CD4-positive, alpha-beta memory T cell (primary cell): ENCODE measurements around the gene BTN3A1. TPM values are rescaled to one million over a fixed set of nuclear protein-coding genes. Genes with fewer than 3 reads are reported as not detected.

ENCODE experiments used
- CTCF ChIA-PET: fragments of 350-600 bp; sonication (Branson Sonifier 250); formaldehyde crosslinking; loops from one replicate; lab custom pipeline; 2021; ENCODE audit warnings: inconsistent platforms; ENCODE audit not compliant: partially characterized antibody; lab: Charles Lee
- POLR2A ChIA-PET: fragments of 350-600 bp; sonication (Branson Sonifier 250); formaldehyde crosslinking; loops from one replicate; lab custom pipeline; 2021; ENCODE audit not compliant: partially characterized antibody; lab: Charles Lee
- DNase-seq, 5 donors: peaks; one replicate each; pipeline versions ENCODE4 v3.0.0 to v3.0.0-alpha.2; 2020 to 2022; ENCODE audit warnings: mixed read lengths in 1 of 5
- H3K27ac ChIP-seq: one replicate; pipeline ENCODE4 v1.7.0; 2013; ENCODE audit warnings: low read depth, low read length
- H3K27me3 ChIP-seq: 2 replicates; pipeline ENCODE4 v1.7.0; 2013; ENCODE audit warnings: mild to moderate bottlenecking, low read length, moderate library complexity; ENCODE audit not compliant: insufficient read depth
- H3K36me3 ChIP-seq: 2 replicates; pipeline ENCODE4 v1.7.0; 2013; ENCODE audit warnings: mild to moderate bottlenecking, low read length, moderate library complexity; ENCODE audit not compliant: insufficient read depth
- H3K4me1 ChIP-seq: 2 replicates; pipeline ENCODE4 v1.7.0; 2013; ENCODE audit warnings: mild to moderate bottlenecking, low read length, moderate library complexity; ENCODE audit not compliant: insufficient read depth
- H3K4me3 ChIP-seq, 2 donors: one replicate each; pipeline ENCODE4 v1.7.0; 2013; ENCODE audit warnings: low read length in 2 of 2, mild to moderate bottlenecking in 1 of 2
- H3K9me3 ChIP-seq, 2 donors: one replicate each; pipeline ENCODE4 v1.7.0; 2013; ENCODE audit warnings: low read length in 2 of 2, control low read depth in 1 of 2; ENCODE audit not compliant: control insufficient read depth in 1 of 2
- H3K27ac Mint-ChIP-seq, 7 donors: one replicate each; pipeline ENCODE4 v1.8.0; 2020 to 2021; ENCODE audit warnings: mixed read lengths in 7 of 7, mild to moderate bottlenecking in 6 of 7, inconsistent platforms in 3 of 7, moderate library complexity in 3 of 7
- H3K27me3 Mint-ChIP-seq, 2 donors: one replicate each; pipeline ENCODE4 v1.8.0; 2020 to 2021; ENCODE audit warnings: mixed read lengths in 2 of 2
- H3K36me3 Mint-ChIP-seq, 2 donors: one replicate each; pipeline ENCODE4 v1.8.0; 2020 to 2021; ENCODE audit warnings: mixed read lengths in 2 of 2, inconsistent platforms in 1 of 2, mild to moderate bottlenecking in 1 of 2
- H3K4me1 Mint-ChIP-seq, 4 donors: one replicate each; pipeline ENCODE4 v1.8.0; 2020 to 2021; ENCODE audit warnings: mixed read lengths in 4 of 4, mild to moderate bottlenecking in 1 of 4
- H3K4me3 Mint-ChIP-seq, 8 donors: one replicate each; pipeline ENCODE4 v1.8.0; 2020 to 2021; ENCODE audit warnings: mixed read lengths in 8 of 8, mild to moderate bottlenecking in 7 of 8, moderate library complexity in 6 of 8, inconsistent platforms in 3 of 8
- H3K9me3 Mint-ChIP-seq, 8 donors: one replicate each; pipeline ENCODE4 v1.8.0; 2020 to 2021; ENCODE audit warnings: mixed read lengths in 8 of 8, mild to moderate bottlenecking in 5 of 8, inconsistent platforms in 3 of 8, moderate library complexity in 1 of 8
- intact Hi-C: fragments of 100-400 bp; cut with micrococcal nuclease; formaldehyde crosslinking; loops from one replicate; pipeline ENCODE4 v1.15.1; 2023
- polyA plus RNA-seq, 2 donors: library from polyadenylated mRNA; unstranded; fragments of 300-500 nt; fragmentation: Illumina TruSeq; gene quantifications; one replicate each; pipeline ENCODE4 v1.2.3, GENCODE V29; 2021
- total RNA-seq, 2 experiments: library from RNA; stranded (reverse); gene quantifications; one replicate each; pipeline ENCODE4 v1.2.3, GENCODE V29; 2021

Gene BTN3A1
- total and polyA plus RNA-seq, 4 experiments from 2014 or later, result 50.4 to 262 (median 161) TPM

- Histone ChIP-seq H3K9me3 (no peaks in the 10 kb centered on the region), H3K4me3 (no peak overlapping the region), H3K4me1 (peaks cover 10% of the 10 kb centered on the region), H3K27ac (no peak overlapping the region), H3K36me3 (no peaks in the 10 kb centered on the region), H3K27me3 (no peaks in the 10 kb centered on the region)
- peak overlapping the region in 1 of 8 donors; percentile 2 for H3K4me3 Mint-ChIP-seq
- peaks cover 17 to 36% (median 28%) of the 10 kb centered on the region in 4 donors for H3K4me1 Mint-ChIP-seq
- peaks cover 5 to 25% of the 10 kb centered on the region in 2 donors for H3K36me3 Mint-ChIP-seq
- intact Hi-C loops, result no loop called here
- POLR2A ChIA-PET, result no interaction called here
- CTCF ChIA-PET, result no interaction called here
- H3K27me3 Mint-ChIP-seq, result no peaks in the 10 kb centered on the region
- no peaks in the 10 kb centered on the region for H3K9me3 Mint-ChIP-seq
- H3K27ac Mint-ChIP-seq, result no peak overlapping the region
- no peak for DNase-seq
Observed at GRCh38 chr6:26385734-26386125, 16.3 kb upstream of the BTN3A1 start.

GRCh38 chr6:26387565-26387964 is 14.5 kb upstream of the BTN3A1 start:
- Mint-ChIP-seq H3K36me3 (peaks cover 20 to 38% of the 10 kb centered on the region in 2 donors), H3K4me1 (peaks cover 10 to 23% (median 17%) of the 10 kb centered on the region in 4 donors), H3K9me3 (no peaks in the 10 kb centered on the region), H3K27me3 (no peaks in the 10 kb centered on the region), H3K27ac (no peak overlapping the region), H3K4me3 (no peak overlapping the region)
- H3K9me3 ChIP-seq, result no peaks in the 10 kb centered on the region
- H3K27ac ChIP-seq, result no peak overlapping the region
- CTCF ChIA-PET, result no interaction called here
- POLR2A ChIA-PET, result no interaction called here
- intact Hi-C loops, result no loop called here
- H3K27me3 ChIP-seq, result no peaks in the 10 kb centered on the region
- no peaks in the 10 kb centered on the region for H3K36me3 ChIP-seq
- no peak for DNase-seq
- H3K4me1 ChIP-seq, result peaks cover 9% of the 10 kb centered on the region
- H3K4me3 ChIP-seq, result no peak overlapping the region

- no peak overlapping the region for H3K27ac Mint-ChIP-seq
Observed at GRCh38 chr6:26388014-26388413, 14.1 kb upstream of the BTN3A1 start.

GRCh38 chr6:26388441-26388840 is 13.6 kb upstream of the BTN3A1 start:
- intact Hi-C loops, result no loop called here
- CTCF ChIA-PET, result interaction anchor here (1.0 kb wide), 1 partner anchor 9 kb away, joined by 3 read pairs; no protein-coding TSS in a partner anchor
- no peak overlapping the region for H3K27ac ChIP-seq

More at GRCh38 chr6:26388014-26388413, 14.1 kb upstream of the BTN3A1 start:
- H3K9me3 ChIP-seq, result no peaks in the 10 kb centered on the region
- intact Hi-C loops, result no loop called here
- Mint-ChIP-seq H3K9me3 (no peaks in the 10 kb centered on the region), H3K36me3 (peaks cover 20 to 36% of the 10 kb centered on the region in 2 donors), H3K4me3 (no peak overlapping the region), H3K4me1 (peaks cover 6 to 18% (median 13%) of the 10 kb centered on the region in 4 donors), H3K27me3 (no peaks in the 10 kb centered on the region)
- ChIA-PET POLR2A (no interaction called here), CTCF (no interaction called here)
- no peaks in the 10 kb centered on the region for H3K27me3 ChIP-seq
- H3K27ac ChIP-seq, result no peak overlapping the region
- DNase-seq, result no peak
- no peaks in the 10 kb centered on the region for H3K36me3 ChIP-seq
- H3K4me3 ChIP-seq, result no peak overlapping the region
- H3K4me1 ChIP-seq, result peaks cover 7% of the 10 kb centered on the region

GRCh38 chr6:26389349-26389894 is 12.7 kb upstream of the BTN3A1 start:
- no peak overlapping the region for H3K27ac ChIP-seq
- CTCF ChIA-PET, result interaction anchor here (1.0 to 1.2 kb wide), 2 partner anchors 10 to 14 kb away, joined by 3 to 4 read pairs; no protein-coding TSS in a partner anchor
- no peaks in the 10 kb centered on the region for H3K9me3 Mint-ChIP-seq
- peaks cover 20 to 31% of the 10 kb centered on the region in 2 donors for H3K36me3 Mint-ChIP-seq
- H3K27me3 ChIP-seq, result no peaks in the 10 kb centered on the region
- no peak for DNase-seq
- no peak overlapping the region for H3K4me3 Mint-ChIP-seq
- no peaks in the 10 kb centered on the region for H3K4me1 ChIP-seq
- intact Hi-C loops, result no loop called here
- H3K9me3 ChIP-seq, result no peaks in the 10 kb centered on the region
- no peaks in the 10 kb centered on the region for H3K36me3 ChIP-seq
- H3K27me3 Mint-ChIP-seq, result no peaks in the 10 kb centered on the region
- peak overlapping the region in 1 of 7 donors; percentile 71 for H3K27ac Mint-ChIP-seq
- H3K4me1 Mint-ChIP-seq, result peaks cover 1 to 7% (median 6%) of the 10 kb centered on the region in 4 donors
- H3K4me3 ChIP-seq, result no peak overlapping the region
- POLR2A ChIA-PET, result no interaction called here

More at GRCh38 chr6:26388441-26388840, 13.6 kb upstream of the BTN3A1 start:
- Histone ChIP-seq H3K4me3 (no peak overlapping the region), H3K9me3 (no peaks in the 10 kb centered on the region), H3K36me3 (no peaks in the 10 kb centered on the region), H3K4me1 (peaks cover 4% of the 10 kb centered on the region), H3K27me3 (no peaks in the 10 kb centered on the region)
- POLR2A ChIA-PET, result no interaction called here
- peaks cover 20 to 34% of the 10 kb centered on the region in 2 donors for H3K36me3 Mint-ChIP-seq
- H3K9me3 Mint-ChIP-seq, result no peaks in the 10 kb centered on the region
- H3K27ac Mint-ChIP-seq, result no peak overlapping the region
- H3K4me1 Mint-ChIP-seq, result peaks cover 5 to 15% (median 11%) of the 10 kb centered on the region in 4 donors
- H3K4me3 Mint-ChIP-seq, result no peak overlapping the region
- no peak for DNase-seq
- H3K27me3 Mint-ChIP-seq, result no peaks in the 10 kb centered on the region

- CTCF ChIA-PET, result interaction anchor here (1.2 kb wide), 1 partner anchor 15 kb away, joined by 4 read pairs; no protein-coding TSS in a partner anchor
Observed at GRCh38 chr6:26390531-26390930, 11.5 kb upstream of the BTN3A1 start.

GRCh38 chr6:26392932-26393636 is 9.0 kb upstream of the BTN3A1 start:
- H3K9me3 Mint-ChIP-seq, result peaks cover 0 to 2% (median 0%) of the 10 kb centered on the region in 8 donors
- no peaks in the 10 kb centered on the region for H3K27me3 Mint-ChIP-seq
- H3K4me3 Mint-ChIP-seq, result no peak overlapping the region
- peaks cover 20 to 29% of the 10 kb centered on the region in 2 donors for H3K36me3 Mint-ChIP-seq
- POLR2A ChIA-PET, result interaction anchor here (0.6 to 1.5 kb wide), 3 partner anchors 15 to 163 kb away, joined by 3 to 4 read pairs (median 3); no protein-coding TSS in a partner anchor
- no peaks in the 10 kb centered on the region for H3K9me3 ChIP-seq
- H3K4me1 Mint-ChIP-seq, result no peaks in the 10 kb centered on the region
- H3K4me1 ChIP-seq, result no peaks in the 10 kb centered on the region
- intact Hi-C loops, result no loop called here
- CTCF ChIA-PET, result interaction anchor here (0.6 kb wide), 1 partner anchor 208 kb away, joined by 3 read pairs; no protein-coding TSS in a partner anchor
- H3K4me3 ChIP-seq, result no peak overlapping the region
- no peak overlapping the region for H3K27ac ChIP-seq
- no peaks in the 10 kb centered on the region for H3K27me3 ChIP-seq
- no peaks in the 10 kb centered on the region for H3K36me3 ChIP-seq
- no peak for DNase-seq
- H3K27ac Mint-ChIP-seq, result peak overlapping the region in 3 of 7 donors; percentile 62 to 65 (median 62)

More at GRCh38 chr6:26390531-26390930, 11.5 kb upstream of the BTN3A1 start:
- H3K27me3 ChIP-seq, result no peaks in the 10 kb centered on the region
- POLR2A ChIA-PET, result no interaction called here
- no peaks in the 10 kb centered on the region for H3K27me3 Mint-ChIP-seq
- peak overlapping the region in 1 of 7 donors; percentile 12 for H3K27ac Mint-ChIP-seq
- peaks cover 20 to 31% of the 10 kb centered on the region in 2 donors for H3K36me3 Mint-ChIP-seq
- H3K9me3 ChIP-seq, result no peaks in the 10 kb centered on the region
- DNase-seq, result no peak
- intact Hi-C loops, result no loop called here
- H3K4me1 ChIP-seq, result no peaks in the 10 kb centered on the region
- no peak overlapping the region for H3K27ac ChIP-seq
- no peak overlapping the region for H3K4me3 Mint-ChIP-seq
- no peak overlapping the region for H3K4me3 ChIP-seq
- no peaks in the 10 kb centered on the region for H3K9me3 Mint-ChIP-seq
- peaks cover 0 to 2% (median 0%) of the 10 kb centered on the region in 4 donors for H3K4me1 Mint-ChIP-seq
- no peaks in the 10 kb centered on the region for H3K36me3 ChIP-seq
